ENCODE results near the gene COL20A1.

Gene COL20A1

GRCh38 chr20:63383556-63383955, 90.6 kb downstream of the COL20A1 start:
- DNase-seq (ENCODE audit: low read depth, low spot score), result no peak

GRCh38 chr20:63384336-63384735, 91.3 kb downstream of the COL20A1 start:
- no peak for TF ChIP-seq CTCF (IDR thresholded peaks at IDR 0.05; ENCODE audit: low read depth, low read length)
- no peak overlapping the region for H3K4me3 ChIP-seq (ENCODE audit: low read depth, low read length)
- no peak for DNase-seq (ENCODE audit: low read depth, low spot score)
- in situ Hi-C loops (cut with HindIII; ENCODE audit: low sequenced_read_pairs), result no loop called here

More at GRCh38 chr20:63383556-63383955, 90.6 kb downstream of the COL20A1 start:
- no peak for TF ChIP-seq CTCF (IDR thresholded peaks at IDR 0.05; ENCODE audit: low read depth, low read length)
- H3K4me3 ChIP-seq (ENCODE audit: low read depth, low read length), result no peak overlapping the region
- in situ Hi-C loops (cut with HindIII; ENCODE audit: low sequenced_read_pairs), result no loop called here

Measured in astrocyte of the spinal cord (primary cell).